ENCODE results near the gene MLLT10.

DNA sequence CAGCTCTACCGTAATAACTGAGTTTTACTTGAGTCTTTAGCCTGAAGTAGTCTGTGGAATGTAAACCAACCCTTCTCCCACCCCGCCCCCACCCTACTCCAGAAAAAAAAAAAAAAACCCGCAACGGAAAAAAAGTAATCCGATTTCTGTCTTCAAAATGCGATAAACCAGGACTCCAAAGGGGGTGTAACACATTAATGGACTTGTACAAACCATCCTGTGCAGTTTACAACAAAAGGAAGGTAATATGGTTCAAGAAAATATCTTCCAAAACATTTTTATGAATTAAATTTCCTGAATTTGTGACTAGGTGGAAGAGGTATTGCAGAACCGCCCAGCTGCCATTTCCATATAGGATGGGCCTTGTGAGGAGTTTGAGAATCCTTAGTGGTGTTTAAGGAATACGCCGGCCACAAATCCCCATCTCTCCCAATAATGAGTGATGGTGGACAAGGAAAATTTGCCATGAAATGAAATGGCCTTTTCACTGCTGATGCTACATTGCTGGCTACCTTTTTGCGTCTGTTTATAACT, 19.1 kb upstream of the MLLT10 start:
- no peak for TF ChIP-seq EZH2 (IDR thresholded peaks at IDR 0.05; ENCODE audit: borderline replicate concordance, low read depth, low read length, severe bottlenecking)
- TF ChIP-seq, protein P1, sequence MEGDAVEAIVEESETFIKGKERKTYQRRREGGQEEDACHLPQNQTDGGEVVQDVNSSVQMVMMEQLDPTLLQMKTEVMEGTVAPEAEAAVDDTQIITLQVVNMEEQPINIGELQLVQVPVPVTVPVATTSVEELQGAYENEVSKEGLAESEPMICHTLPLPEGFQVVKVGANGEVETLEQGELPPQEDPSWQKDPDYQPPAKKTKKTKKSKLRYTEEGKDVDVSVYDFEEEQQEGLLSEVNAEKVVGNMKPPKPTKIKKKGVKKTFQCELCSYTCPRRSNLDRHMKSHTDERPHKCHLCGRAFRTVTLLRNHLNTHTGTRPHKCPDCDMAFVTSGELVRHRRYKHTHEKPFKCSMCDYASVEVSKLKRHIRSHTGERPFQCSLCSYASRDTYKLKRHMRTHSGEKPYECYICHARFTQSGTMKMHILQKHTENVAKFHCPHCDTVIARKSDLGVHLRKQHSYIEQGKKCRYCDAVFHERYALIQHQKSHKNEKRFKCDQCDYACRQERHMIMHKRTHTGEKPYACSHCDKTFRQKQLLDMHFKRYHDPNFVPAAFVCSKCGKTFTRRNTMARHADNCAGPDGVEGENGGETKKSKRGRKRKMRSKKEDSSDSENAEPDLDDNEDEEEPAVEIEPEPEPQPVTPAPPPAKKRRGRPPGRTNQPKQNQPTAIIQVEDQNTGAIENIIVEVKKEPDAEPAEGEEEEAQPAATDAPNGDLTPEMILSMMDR (IDR thresholded peaks at IDR 0.05; ENCODE audit: borderline replicate concordance, extremely low read depth, low read length, poor library complexity, severe bottlenecking) = no peak

Measured in DND-41 (cell line).